NT2/D1 (cell line): ENCODE results near the gene RAB33B.

Experiments
- SUZ12 ChIP-seq: IDR thresholded peaks from 2 replicates; pipeline ENCODE4 v1.6.1; 2011; ENCODE audit not compliant: insufficient read length, insufficient read depth; ENCODE audit errors: extremely low read depth
- YY1 ChIP-seq: IDR thresholded peaks from 2 replicates; pipeline ENCODE4 v1.6.1; 2011; ENCODE audit not compliant: insufficient read length, insufficient read depth
- ZNF274 ChIP-seq: IDR thresholded peaks from 2 replicates; pipeline ENCODE4 v1.6.1; 2011; ENCODE audit warnings: mild to moderate bottlenecking, low read depth, low read length

GRCh38 chr4:139469869-139470268 lies 15.9 kb downstream of the RAB33B start:
- TF ChIP-seq ZNF274 (no peak), SUZ12 (no peak), YY1 (no peak)
